OCI-LY1 (cell line): ENCODE results near the gene ERBB2.

ENCODE experiments used
- H2AFZ ChIP-seq: fragments of 200-600 bp; sonication (generic), shearing (Covaris generic); 2 replicates; pipeline ENCODE4 v1.6.0; 2014; ENCODE audit warnings: antibody characterized with exemption, mild to moderate bottlenecking, low read length
- H3F3A ChIP-seq: fragments of 200-600 bp; sonication (generic), shearing (Covaris generic); 2 replicates; pipeline ENCODE4 v1.6.0; 2014; ENCODE audit warnings: mild to moderate bottlenecking, antibody characterized with exemption, low read length, moderate library complexity; ENCODE audit not compliant: insufficient read depth
- H3K27ac ChIP-seq: fragments of 200-600 bp; sonication (generic); 2 replicates; pipeline ENCODE4 v1.5.1; 2014; ENCODE audit warnings: low read length, mixed run types, mild to moderate bottlenecking, low read depth; ENCODE audit not compliant: poor library complexity, severe bottlenecking
- H3K27me3 ChIP-seq: fragments of 200-600 bp; sonication (generic); 2 replicates; pipeline ENCODE4 v1.6.0; 2014; ENCODE audit warnings: antibody characterized with exemption, mild to moderate bottlenecking, low read length, moderate library complexity; ENCODE audit not compliant: insufficient read depth
- H3K36me3 ChIP-seq: fragments of 200-600 bp; sonication (generic); 2 replicates; pipeline ENCODE4 v1.6.1; 2014; ENCODE audit warnings: mild to moderate bottlenecking, antibody characterized with exemption, low read length, moderate library complexity, mixed read lengths; ENCODE audit not compliant: insufficient read depth
- H3K4me1 ChIP-seq: fragments of 200-600 bp; sonication (generic); 2 replicates; pipeline ENCODE4 v1.5.1; 2014; ENCODE audit warnings: mild to moderate bottlenecking, low read length, moderate library complexity; ENCODE audit not compliant: insufficient read depth, severe bottlenecking
- H3K4me2 ChIP-seq: fragments of 200-600 bp; sonication (generic), shearing (Covaris generic); 2 replicates; pipeline ENCODE4 v1.6.1; 2014; ENCODE audit warnings: low read length
- H3K4me3 ChIP-seq: fragments of 200-600 bp; sonication (generic); 2 replicates; pipeline ENCODE4 v1.5.1; 2014; ENCODE audit warnings: low read length, low read depth, mild to moderate bottlenecking, mixed read lengths; ENCODE audit not compliant: poor library complexity, severe bottlenecking
- H3K79me2 ChIP-seq: fragments of 200-600 bp; shearing (Covaris generic); 2 replicates; pipeline ENCODE4 v1.6.1; 2016; ENCODE audit warnings: mixed run types, low read length, mixed read lengths; ENCODE audit not compliant: insufficient read depth
- H3K9ac ChIP-seq: fragments of 200-600 bp; sonication (generic), shearing (Covaris generic); 2 replicates; pipeline ENCODE4 v1.6.1; 2014; ENCODE audit warnings: mild to moderate bottlenecking, low read length, mixed read lengths
- H3K9me2 ChIP-seq: fragments of 200-600 bp; sonication (generic), shearing (Covaris generic); 2 replicates; pipeline ENCODE4 v1.6.1; 2014; ENCODE audit warnings: low read depth, mild to moderate bottlenecking, low read length, mixed read lengths
- H3K9me3 ChIP-seq: fragments of 200-600 bp; shearing (Covaris generic); 2 replicates; pipeline ENCODE4 v1.6.1; 2014; ENCODE audit warnings: low read length, mixed read lengths
- H4K20me1 ChIP-seq: fragments of 200-600 bp; sonication (generic), shearing (Covaris generic); 2 replicates; pipeline ENCODE4 v1.6.0; 2016; ENCODE audit warnings: mild to moderate bottlenecking, low read length; ENCODE audit not compliant: insufficient read depth
- EZH2 ChIP-seq: fragments of 200-600 bp; sonication (generic), shearing (Covaris generic); IDR thresholded peaks from 2 replicates; pipeline ENCODE4 v1.8.0; 2017; ENCODE audit warnings: borderline replicate concordance, mixed run types, mild to moderate bottlenecking, antibody characterized with exemption, low read length, moderate library complexity, mixed read lengths
- TF ChIP-seq, protein P1 (sequence below): fragments of 200-600 bp; sonication (generic), shearing (Covaris generic); IDR thresholded peaks from 2 replicates; pipeline ENCODE4 v1.5.1; 2017; ENCODE audit warnings: mild to moderate bottlenecking, antibody characterized with exemption, low read length, moderate library complexity, mixed read lengths

ERBB2 gene

DNA sequence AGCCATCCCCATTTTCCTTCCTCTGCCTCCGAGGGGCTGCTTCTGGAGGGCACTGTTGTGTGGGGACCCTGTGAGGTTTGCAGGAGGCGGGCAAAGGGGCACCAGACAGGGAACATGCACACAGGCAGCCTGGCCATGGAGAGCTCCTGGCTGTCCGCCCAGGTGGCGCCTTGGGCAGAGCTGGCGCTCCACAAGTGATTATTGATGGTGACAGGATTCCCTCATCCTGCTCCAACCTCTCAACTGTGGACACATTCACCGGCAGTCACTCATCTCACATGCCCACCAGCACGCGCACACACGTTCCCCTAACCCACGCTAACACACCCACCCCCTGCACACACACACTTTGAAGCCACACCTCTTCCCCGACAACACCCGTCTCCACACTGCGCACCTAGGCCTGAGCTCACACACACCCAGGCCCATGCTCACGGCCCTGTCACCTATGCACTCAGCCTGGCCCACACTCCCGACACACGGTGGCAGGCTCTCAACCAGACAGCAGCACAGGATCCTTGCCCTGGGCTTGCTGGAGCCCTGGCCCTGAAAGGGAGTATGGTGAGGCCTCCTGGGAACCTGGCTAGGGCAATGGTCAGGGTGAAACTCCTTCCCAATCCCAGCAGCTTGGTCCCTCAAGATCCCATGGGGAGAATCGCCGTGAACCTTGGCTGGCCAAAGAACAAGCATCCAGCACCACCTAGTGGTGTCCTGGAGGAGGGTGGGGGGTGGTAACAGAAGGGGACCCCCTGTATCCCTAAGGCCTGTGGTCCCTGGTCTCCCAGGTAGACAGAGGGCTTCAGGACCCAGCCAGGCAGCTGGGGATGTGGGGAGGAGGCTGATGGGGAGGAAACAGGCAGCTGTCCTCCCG lies 28.0 kb upstream of the ERBB2 start:
- H3K27me3 ChIP-seq, result peaks cover 5% of the 10 kb centered on the region; the same call in 1 of the 2 replicates
- H3F3A ChIP-seq, result no peaks in the 10 kb centered on the region
- peaks cover 18% of the 10 kb centered on the region for H3K4me1 ChIP-seq
- H3K79me2 ChIP-seq, result no peaks in the 10 kb centered on the region
- no peaks in the 10 kb centered on the region for H3K9me2 ChIP-seq
- TF ChIP-seq EZH2, result no peak
- TF ChIP-seq, protein P1, sequence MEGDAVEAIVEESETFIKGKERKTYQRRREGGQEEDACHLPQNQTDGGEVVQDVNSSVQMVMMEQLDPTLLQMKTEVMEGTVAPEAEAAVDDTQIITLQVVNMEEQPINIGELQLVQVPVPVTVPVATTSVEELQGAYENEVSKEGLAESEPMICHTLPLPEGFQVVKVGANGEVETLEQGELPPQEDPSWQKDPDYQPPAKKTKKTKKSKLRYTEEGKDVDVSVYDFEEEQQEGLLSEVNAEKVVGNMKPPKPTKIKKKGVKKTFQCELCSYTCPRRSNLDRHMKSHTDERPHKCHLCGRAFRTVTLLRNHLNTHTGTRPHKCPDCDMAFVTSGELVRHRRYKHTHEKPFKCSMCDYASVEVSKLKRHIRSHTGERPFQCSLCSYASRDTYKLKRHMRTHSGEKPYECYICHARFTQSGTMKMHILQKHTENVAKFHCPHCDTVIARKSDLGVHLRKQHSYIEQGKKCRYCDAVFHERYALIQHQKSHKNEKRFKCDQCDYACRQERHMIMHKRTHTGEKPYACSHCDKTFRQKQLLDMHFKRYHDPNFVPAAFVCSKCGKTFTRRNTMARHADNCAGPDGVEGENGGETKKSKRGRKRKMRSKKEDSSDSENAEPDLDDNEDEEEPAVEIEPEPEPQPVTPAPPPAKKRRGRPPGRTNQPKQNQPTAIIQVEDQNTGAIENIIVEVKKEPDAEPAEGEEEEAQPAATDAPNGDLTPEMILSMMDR, result peak; percentile 93
- no peak overlapping the region for H3K9ac ChIP-seq
- H3K4me3 ChIP-seq, result no peak overlapping the region
- H2AFZ ChIP-seq, result no peak overlapping the region
- H3K36me3 ChIP-seq, result no peaks in the 10 kb centered on the region
- no peaks in the 10 kb centered on the region for H3K9me3 ChIP-seq
- no peak overlapping the region for H3K27ac ChIP-seq
- no peaks in the 10 kb centered on the region for H4K20me1 ChIP-seq
- peak overlapping the region; percentile 18; the same call in 1 of the 2 replicates for H3K4me2 ChIP-seq

DNA sequence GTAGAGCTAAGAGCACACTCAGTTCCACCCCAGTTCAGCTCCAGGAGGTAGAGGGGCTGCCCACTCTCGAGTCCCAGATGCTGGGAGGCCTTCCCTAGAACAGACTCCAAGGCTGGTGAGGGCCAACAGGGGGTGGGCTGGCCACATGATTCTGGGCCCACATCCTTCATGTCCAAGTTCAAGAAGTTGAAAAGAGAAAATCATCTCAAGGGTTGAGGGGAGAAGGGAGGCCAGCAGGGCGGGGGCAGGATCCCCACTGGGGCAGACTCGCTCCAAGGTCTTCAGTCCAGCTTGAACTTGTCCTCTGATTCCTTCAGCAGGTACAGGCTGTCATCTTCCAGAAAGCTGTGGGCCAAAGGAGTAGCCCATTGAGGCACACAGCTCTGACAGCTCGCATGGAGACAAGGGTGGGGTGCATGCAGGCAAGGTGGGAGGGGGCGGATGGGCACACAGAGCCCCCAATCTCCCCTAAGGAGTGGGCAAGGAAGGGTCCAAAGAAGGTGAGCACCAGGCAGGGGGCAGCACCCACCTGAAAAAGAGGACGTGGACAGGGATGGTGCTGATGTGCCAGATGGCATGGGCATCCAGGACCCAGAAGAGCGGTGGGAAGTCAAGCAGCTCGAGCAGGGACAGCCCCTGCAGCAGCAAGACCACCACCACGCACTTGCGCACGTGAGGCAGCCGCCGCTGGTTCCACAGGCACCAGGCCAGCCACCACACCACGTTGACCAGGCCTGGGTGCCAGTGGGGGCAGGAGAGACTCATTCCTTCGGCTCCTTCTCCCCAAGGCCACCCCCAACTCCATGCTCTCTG lies 27.1 kb upstream of the ERBB2 start:
- Histone ChIP-seq H3K9me3 (no peaks in the 10 kb centered on the region), H3K4me3 (no peak overlapping the region), H3K9ac (no peak overlapping the region), H3K79me2 (no peaks in the 10 kb centered on the region), H3K4me2 (no peak overlapping the region), H4K20me1 (no peaks in the 10 kb centered on the region), H2AFZ (no peak overlapping the region), H3K4me1 (peaks cover 16% of the 10 kb centered on the region), H3K27ac (no peak overlapping the region), H3K27me3 (no peaks in the 10 kb centered on the region; the same call in 1 of the 2 replicates), H3F3A (no peaks in the 10 kb centered on the region), H3K36me3 (no peaks in the 10 kb centered on the region), H3K9me2 (no peaks in the 10 kb centered on the region)
- no peak for TF ChIP-seq EZH2
- TF ChIP-seq, protein P1, result no peak

DNA sequence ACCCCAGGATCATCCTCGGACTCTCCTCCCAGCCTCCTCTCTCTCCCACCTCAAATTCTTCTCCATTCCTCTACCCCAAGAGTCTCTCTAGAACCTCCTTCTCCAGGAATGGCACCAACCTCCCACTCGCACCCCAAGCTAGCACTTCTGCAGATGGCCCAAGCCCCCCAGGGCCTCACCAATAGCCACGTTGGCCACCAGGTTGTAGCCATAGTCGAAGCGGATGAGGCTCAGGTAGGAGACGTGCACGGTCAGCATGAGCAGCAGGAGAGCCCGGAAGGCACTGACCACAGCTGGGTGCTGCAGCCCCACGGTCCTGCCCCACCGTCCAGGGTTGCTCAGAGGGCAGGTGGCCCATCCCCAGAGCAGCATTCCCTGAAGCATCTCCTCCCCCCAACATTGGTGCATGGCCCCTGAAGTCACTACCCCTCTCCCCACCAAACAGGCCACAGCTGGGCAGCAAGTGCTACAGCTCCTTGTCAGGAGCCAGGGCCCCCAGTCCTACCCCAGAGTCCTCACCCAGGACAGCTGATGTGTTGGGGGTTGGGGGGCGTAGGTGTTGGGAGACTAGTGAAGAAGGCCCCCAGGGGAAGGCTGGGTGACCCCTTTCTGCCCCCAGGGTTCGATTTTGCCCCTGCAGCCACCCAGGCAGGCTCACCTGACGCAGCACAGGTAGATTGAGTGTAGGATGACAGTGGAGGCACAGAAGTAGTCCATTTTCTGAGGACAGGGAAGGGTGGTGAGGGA lies 26.4 kb upstream of the ERBB2 start:
- TF ChIP-seq, protein P1, result no peak
- TF ChIP-seq EZH2, result no peak
- Histone ChIP-seq H3K4me2 (no peak overlapping the region), H3K9me3 (no peaks in the 10 kb centered on the region), H3K9me2 (no peaks in the 10 kb centered on the region), H3K79me2 (no peaks in the 10 kb centered on the region), H3K4me3 (no peak overlapping the region), H2AFZ (no peak overlapping the region), H3K27ac (no peak overlapping the region), H4K20me1 (no peaks in the 10 kb centered on the region), H3K27me3 (no peaks in the 10 kb centered on the region; the same call in 1 of the 2 replicates), H3F3A (no peaks in the 10 kb centered on the region), H3K9ac (no peak overlapping the region), H3K4me1 (peaks cover 9% of the 10 kb centered on the region), H3K36me3 (no peaks in the 10 kb centered on the region)
